Measurements from ENCODE around the gene SLC35F6. TPM values are rescaled to one million over a fixed set of nuclear protein-coding genes. Genes with fewer than 3 reads are reported as not detected.

The SLC35F6 gene
- polyA plus RNA-seq, 1 donor: 14.1 TPM

GRCh38 chr2:26767894-26768487 is 3.9 kb downstream of the SLC35F6 start:
- no peak overlapping the region for H3K27ac ChIP-seq (ENCODE audit: low read length)
- whole genome bisulfite sequencing (ENCODE audit: insufficient coverage, low lambda C conversion rate): no CpG with 5 or more reads among the region's 5 CpGs
- H3K36me3 ChIP-seq (ENCODE audit: control insufficient read depth, insufficient read depth, low read length): peaks cover 4% of the 10 kb centered on the region

GRCh38 chr2:26768759-26769088 is 4.6 kb downstream of the SLC35F6 start:
- Histone ChIP-seq H3K27ac (ENCODE audit: low read length) (no peak overlapping the region), H3K4me3 (ENCODE audit: low read length) (no peak overlapping the region), H3K4me1 (ENCODE audit: control insufficient read depth, insufficient read depth, low read length) (peaks cover 9% of the 10 kb centered on the region), H3K36me3 (ENCODE audit: control insufficient read depth, insufficient read depth, low read length) (peaks cover 4% of the 10 kb centered on the region), H3K9me3 (ENCODE audit: control insufficient read depth, low read depth, low read length) (no peaks in the 10 kb centered on the region), H3K27me3 (ENCODE audit: control insufficient read depth, insufficient read depth, low read length) (no peaks in the 10 kb centered on the region)
- no peak for DNase-seq
- no CpG with 5 or more reads among the region's 3 CpGs for WGBS (ENCODE audit: insufficient coverage, low lambda C conversion rate)

More at GRCh38 chr2:26767894-26768487, 3.9 kb downstream of the SLC35F6 start:
- Histone ChIP-seq H3K4me3 (ENCODE audit: low read length) (no peak overlapping the region), H3K27me3 (ENCODE audit: control insufficient read depth, insufficient read depth, low read length) (peaks cover 3% of the 10 kb centered on the region), H3K4me1 (ENCODE audit: control insufficient read depth, insufficient read depth, low read length) (peaks cover 9% of the 10 kb centered on the region), H3K9me3 (ENCODE audit: control insufficient read depth, low read depth, low read length) (no peaks in the 10 kb centered on the region)
- DNase-seq: no peak

GRCh38 chr2:26769089-26769761 is 5.1 kb downstream of the SLC35F6 start:
- no peaks in the 10 kb centered on the region for H3K27me3 ChIP-seq (ENCODE audit: control insufficient read depth, insufficient read depth, low read length)
- H3K36me3 ChIP-seq (ENCODE audit: control insufficient read depth, insufficient read depth, low read length): peaks cover 4% of the 10 kb centered on the region
- no peak overlapping the region for H3K27ac ChIP-seq (ENCODE audit: low read length)
- no CpG with 5 or more reads among the region's 14 CpGs for WGBS (ENCODE audit: insufficient coverage, low lambda C conversion rate)
- peaks cover 9% of the 10 kb centered on the region for H3K4me1 ChIP-seq (ENCODE audit: control insufficient read depth, insufficient read depth, low read length)
- H3K9me3 ChIP-seq (ENCODE audit: control insufficient read depth, low read depth, low read length): no peaks in the 10 kb centered on the region
- no peak for DNase-seq
- H3K4me3 ChIP-seq (ENCODE audit: low read length): no peak overlapping the region

DNA sequence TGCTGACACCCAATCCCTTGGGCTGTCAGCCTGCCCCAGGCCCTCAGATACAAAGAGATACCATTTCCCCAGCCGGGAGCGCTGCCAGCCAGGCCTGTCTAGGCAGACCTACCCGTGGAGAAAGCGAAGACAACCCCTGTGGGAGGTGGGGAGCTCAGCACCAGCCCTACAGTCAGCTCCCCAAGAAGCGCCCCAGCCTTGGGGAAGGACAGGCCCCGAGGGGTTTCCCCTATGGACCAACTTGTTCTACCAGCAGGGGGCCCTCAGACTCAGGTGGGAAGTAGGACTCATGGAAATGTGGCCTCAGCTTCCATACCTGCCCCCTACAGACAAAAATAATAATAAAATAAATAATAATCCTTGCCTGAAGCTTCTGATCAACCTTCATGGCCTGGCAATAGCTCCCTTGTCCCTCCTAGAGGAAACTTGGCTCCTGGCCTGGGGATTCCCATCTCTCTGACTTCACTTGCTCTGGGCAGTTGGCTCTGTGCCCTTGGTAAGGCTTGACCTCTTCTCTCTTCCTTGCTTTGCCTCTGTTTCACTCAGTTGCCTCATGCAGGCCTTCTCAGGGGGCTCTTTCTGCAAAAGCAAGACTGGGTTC is 7.0 kb downstream of the SLC35F6 start:
- no peaks in the 10 kb centered on the region for H3K27me3 ChIP-seq (ENCODE audit: control insufficient read depth, insufficient read depth, low read length)
- peaks cover 22% of the 10 kb centered on the region for H3K36me3 ChIP-seq (ENCODE audit: control insufficient read depth, insufficient read depth, low read length)
- no peaks in the 10 kb centered on the region for H3K4me1 ChIP-seq (ENCODE audit: control insufficient read depth, insufficient read depth, low read length)
- no CpG with 5 or more reads among the region's 6 CpGs for WGBS (ENCODE audit: insufficient coverage, low lambda C conversion rate)
- H3K9me3 ChIP-seq (ENCODE audit: control insufficient read depth, low read depth, low read length): no peaks in the 10 kb centered on the region
- H3K27ac ChIP-seq (ENCODE audit: low read length): no peak overlapping the region
- no peak for DNase-seq
- no peak overlapping the region for H3K4me3 ChIP-seq (ENCODE audit: low read length)

DNA sequence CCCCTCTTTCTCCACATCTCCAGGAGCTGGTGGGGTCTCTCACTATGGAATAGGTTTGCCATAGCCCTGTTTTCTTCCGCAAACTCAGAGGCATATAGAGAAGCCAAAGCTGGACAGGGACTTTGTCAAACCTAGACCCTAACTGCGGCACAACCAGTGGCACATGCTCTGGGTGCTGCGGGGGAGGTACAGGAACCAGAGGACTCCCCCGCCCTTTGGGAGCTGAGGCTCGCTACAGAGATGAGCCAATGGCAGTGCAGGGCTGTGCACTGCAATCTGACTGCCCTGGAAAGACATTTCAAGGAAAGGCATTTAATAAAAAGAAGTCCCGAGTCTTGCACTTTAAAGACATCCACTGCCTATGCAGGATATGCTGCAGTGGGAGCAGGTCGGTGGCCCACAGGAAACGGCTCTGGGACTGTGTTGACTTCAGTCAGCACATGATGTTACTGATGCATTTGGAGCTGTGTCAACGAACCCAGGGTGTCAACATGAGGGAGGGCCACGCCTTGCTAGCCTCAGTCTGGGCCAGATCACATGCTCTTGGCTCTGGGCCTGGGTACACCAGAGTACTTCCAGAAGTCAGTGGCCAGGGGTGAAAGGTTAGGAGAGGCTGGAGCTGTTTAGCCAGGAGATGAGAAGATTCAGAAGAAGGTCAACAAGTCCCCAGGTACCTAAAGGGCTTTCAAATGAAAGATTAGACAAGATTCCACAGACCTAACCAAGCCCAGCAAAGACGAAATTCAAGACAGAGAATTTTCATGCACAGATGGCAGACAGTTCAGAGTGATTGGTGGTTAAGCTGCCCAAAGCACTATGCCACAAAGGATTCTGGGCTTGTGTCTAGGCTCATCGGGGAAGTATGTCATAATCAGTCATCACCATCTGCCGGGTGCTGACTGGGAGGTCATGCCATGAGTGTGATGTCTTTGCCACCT is 8.2 kb downstream of the SLC35F6 start:
- Histone ChIP-seq H3K4me3 (ENCODE audit: low read length) (no peak overlapping the region), H3K27ac (ENCODE audit: low read length) (no peak overlapping the region), H3K27me3 (ENCODE audit: control insufficient read depth, insufficient read depth, low read length) (no peaks in the 10 kb centered on the region), H3K9me3 (ENCODE audit: control insufficient read depth, low read depth, low read length) (no peaks in the 10 kb centered on the region), H3K36me3 (ENCODE audit: control insufficient read depth, insufficient read depth, low read length) (peaks cover 32% of the 10 kb centered on the region), H3K4me1 (ENCODE audit: control insufficient read depth, insufficient read depth, low read length) (no peaks in the 10 kb centered on the region)
- WGBS (ENCODE audit: insufficient coverage, low lambda C conversion rate): no CpG with 5 or more reads among the region's 13 CpGs
- peak; percentile 37 to 66 for DNase-seq

DNA sequence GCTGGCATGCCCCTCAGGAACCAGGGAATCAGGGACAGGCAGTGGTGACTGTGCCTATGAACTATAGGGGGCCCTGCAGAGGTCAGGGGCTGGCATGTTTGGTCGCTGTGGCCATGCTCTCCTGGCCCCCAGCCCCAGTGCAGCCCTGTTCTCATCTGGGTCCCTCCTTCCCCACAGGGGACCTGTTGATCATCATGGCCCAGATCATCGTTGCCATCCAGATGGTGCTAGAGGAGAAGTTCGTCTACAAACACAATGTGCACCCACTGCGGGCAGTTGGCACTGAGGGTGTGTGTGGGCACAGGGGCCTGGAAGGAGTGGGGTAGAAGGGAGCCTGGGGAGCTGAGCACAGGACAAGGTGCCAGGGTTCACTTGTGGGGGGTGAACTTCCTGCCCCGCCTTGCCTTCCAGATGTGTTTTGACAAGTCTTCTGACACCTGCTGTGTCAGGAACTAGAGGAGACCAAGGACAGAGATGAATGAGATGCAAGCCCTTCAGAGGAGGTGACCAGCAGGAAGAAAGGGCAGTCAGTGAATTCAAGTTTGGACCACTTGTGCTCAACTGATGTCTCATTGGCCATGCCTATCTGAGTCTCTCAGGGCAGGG is 12.2 kb downstream of the SLC35F6 start:
- Histone ChIP-seq H3K4me3 (ENCODE audit: low read length) (no peak overlapping the region), H3K27ac (ENCODE audit: low read length) (no peak overlapping the region), H3K27me3 (ENCODE audit: control insufficient read depth, insufficient read depth, low read length) (no peaks in the 10 kb centered on the region), H3K4me1 (ENCODE audit: control insufficient read depth, insufficient read depth, low read length) (no peaks in the 10 kb centered on the region), H3K9me3 (ENCODE audit: control insufficient read depth, low read depth, low read length) (no peaks in the 10 kb centered on the region), H3K36me3 (ENCODE audit: control insufficient read depth, insufficient read depth, low read length) (peaks cover 56% of the 10 kb centered on the region)
- DNase-seq: no peak
- no CpG with 5 or more reads among the region's 5 CpGs for WGBS (ENCODE audit: insufficient coverage, low lambda C conversion rate)

DNA sequence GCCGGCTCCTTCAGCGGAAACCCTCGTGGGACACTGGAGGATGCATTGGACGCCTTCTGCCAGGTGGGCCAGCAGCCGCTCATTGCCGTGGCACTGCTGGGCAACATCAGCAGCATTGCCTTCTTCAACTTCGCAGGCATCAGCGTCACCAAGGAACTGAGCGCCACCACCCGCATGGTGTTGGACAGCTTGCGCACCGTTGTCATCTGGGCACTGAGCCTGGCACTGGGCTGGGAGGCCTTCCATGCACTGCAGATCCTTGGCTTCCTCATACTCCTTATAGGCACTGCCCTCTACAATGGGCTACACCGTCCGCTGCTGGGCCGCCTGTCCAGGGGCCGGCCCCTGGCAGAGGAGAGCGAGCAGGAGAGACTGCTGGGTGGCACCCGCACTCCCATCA is 14.0 kb downstream of the SLC35F6 start:
- H3K4me1 ChIP-seq (ENCODE audit: control insufficient read depth, insufficient read depth, low read length): no peaks in the 10 kb centered on the region
- no peak for DNase-seq
- no peaks in the 10 kb centered on the region for H3K27me3 ChIP-seq (ENCODE audit: control insufficient read depth, insufficient read depth, low read length)
- no peak overlapping the region for H3K4me3 ChIP-seq (ENCODE audit: low read length)
- peaks cover 56% of the 10 kb centered on the region for H3K36me3 ChIP-seq (ENCODE audit: control insufficient read depth, insufficient read depth, low read length)
- H3K27ac ChIP-seq (ENCODE audit: low read length): no peak overlapping the region
- H3K9me3 ChIP-seq (ENCODE audit: control insufficient read depth, low read depth, low read length): no peaks in the 10 kb centered on the region
- WGBS (ENCODE audit: insufficient coverage, low lambda C conversion rate): no CpG with 5 or more reads among the region's 18 CpGs

DNA sequence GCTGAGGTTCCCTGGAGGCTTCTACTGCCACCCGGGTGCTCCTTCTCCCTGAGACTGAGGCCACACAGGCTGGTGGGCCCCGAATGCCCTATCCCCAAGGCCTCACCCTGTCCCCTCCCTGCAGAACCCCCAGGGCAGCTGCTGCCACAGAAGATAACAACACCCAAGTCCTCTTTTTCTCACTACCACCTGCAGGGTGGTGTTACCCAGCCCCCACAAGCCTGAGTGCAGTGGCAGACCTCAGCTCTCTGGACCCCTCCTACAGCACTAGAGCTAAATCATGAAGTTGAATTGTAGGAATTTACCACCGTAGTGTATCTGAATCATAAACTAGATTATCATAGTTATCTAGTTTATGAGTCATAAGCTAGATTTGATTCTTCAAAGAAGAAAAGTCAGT is 14.4 kb downstream of the SLC35F6 start:
- H3K4me1 ChIP-seq (ENCODE audit: control insufficient read depth, insufficient read depth, low read length): no peaks in the 10 kb centered on the region
- H3K4me3 ChIP-seq (ENCODE audit: low read length): no peak overlapping the region
- no peaks in the 10 kb centered on the region for H3K27me3 ChIP-seq (ENCODE audit: control insufficient read depth, insufficient read depth, low read length)
- peaks cover 56% of the 10 kb centered on the region for H3K36me3 ChIP-seq (ENCODE audit: control insufficient read depth, insufficient read depth, low read length)
- 0% methylated on average over 1 of the region's 3 CpGs for WGBS (ENCODE audit: insufficient coverage, low lambda C conversion rate)
- H3K27ac ChIP-seq (ENCODE audit: low read length): no peak overlapping the region
- no peaks in the 10 kb centered on the region for H3K9me3 ChIP-seq (ENCODE audit: control insufficient read depth, low read depth, low read length)
- no peak for DNase-seq

DNA sequence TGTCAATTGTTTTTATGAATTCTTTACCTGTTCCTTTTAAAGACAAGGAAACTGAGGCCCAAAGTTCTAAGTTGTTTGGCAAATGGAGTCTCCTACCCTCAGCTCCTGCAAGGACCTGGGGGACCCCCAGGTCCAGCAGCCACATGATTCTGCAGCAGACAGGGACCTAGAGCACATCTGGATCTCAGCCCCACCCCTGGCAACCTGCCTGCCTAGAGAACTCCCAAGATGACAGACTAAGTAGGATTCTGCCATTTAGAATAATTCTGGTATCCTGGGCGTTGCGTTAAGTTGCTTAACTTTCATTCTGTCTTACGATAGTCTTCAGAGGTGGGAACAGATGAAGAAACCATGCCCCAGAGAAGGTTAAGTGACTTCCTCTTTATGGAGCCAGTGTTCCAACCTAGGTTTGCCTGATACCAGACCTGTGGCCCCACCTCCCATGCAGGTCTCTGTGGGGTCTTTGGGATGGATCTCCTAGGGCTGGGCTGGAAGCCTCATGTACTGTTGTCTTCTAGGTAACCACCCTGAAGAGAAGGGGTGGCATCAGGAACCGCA is 16.2 kb downstream of the SLC35F6 start:
- Histone ChIP-seq H3K27ac (ENCODE audit: low read length) (no peak overlapping the region), H3K4me1 (ENCODE audit: control insufficient read depth, insufficient read depth, low read length) (peaks cover 3% of the 10 kb centered on the region), H3K4me3 (ENCODE audit: low read length) (no peak overlapping the region), H3K27me3 (ENCODE audit: control insufficient read depth, insufficient read depth, low read length) (no peaks in the 10 kb centered on the region), H3K36me3 (ENCODE audit: control insufficient read depth, insufficient read depth, low read length) (peaks cover 46% of the 10 kb centered on the region), H3K9me3 (ENCODE audit: control insufficient read depth, low read depth, low read length) (no peaks in the 10 kb centered on the region)
- no peak for DNase-seq
- 100% methylated on average over 2 of the region's 4 CpGs for WGBS (ENCODE audit: insufficient coverage, low lambda C conversion rate)
